ENCODE measurements around the gene MYO3B. TPM values are rescaled to one million over a fixed set of nuclear protein-coding genes. Genes with fewer than 3 reads are reported as not detected.

MYO3B gene
- total RNA-seq, 2 experiments from 2014 or later, result 0.04 to 0.08 TPM

- no peak overlapping the region for H3K27ac Mint-ChIP-seq
- H3K36me3 Mint-ChIP-seq, result no peaks in the 10 kb centered on the region
- DNase-seq, result no peak
- no peaks in the 10 kb centered on the region for H3K27me3 Mint-ChIP-seq
- no peak overlapping the region for H3K4me3 Mint-ChIP-seq
- H3K4me1 Mint-ChIP-seq, result peaks cover 17% of the 10 kb centered on the region
- no peaks in the 10 kb centered on the region for H3K9me3 Mint-ChIP-seq
Measured at GRCh38 chr2:170350929-170351826, 173.2 kb downstream of the MYO3B start.

- Mint-ChIP-seq H3K4me1 (peaks cover 17% of the 10 kb centered on the region), H3K27ac (no peak overlapping the region), H3K36me3 (no peaks in the 10 kb centered on the region), H3K9me3 (no peaks in the 10 kb centered on the region), H3K4me3 (no peak overlapping the region), H3K27me3 (no peaks in the 10 kb centered on the region)
- no peak for DNase-seq
Measured at GRCh38 chr2:170353723-170354122, 175.8 kb downstream of the MYO3B start.

GRCh38 chr2:170354388-170354787 is 176.4 kb downstream of the MYO3B start:
- no peak for DNase-seq
- Mint-ChIP-seq H3K4me3 (no peak overlapping the region), H3K4me1 (peaks cover 17% of the 10 kb centered on the region), H3K27me3 (no peaks in the 10 kb centered on the region), H3K27ac (no peak overlapping the region), H3K9me3 (no peaks in the 10 kb centered on the region), H3K36me3 (no peaks in the 10 kb centered on the region)

- Mint-ChIP-seq H3K36me3 (no peaks in the 10 kb centered on the region), H3K27ac (no peak overlapping the region), H3K9me3 (no peaks in the 10 kb centered on the region), H3K27me3 (no peaks in the 10 kb centered on the region), H3K4me3 (no peak overlapping the region), H3K4me1 (peaks cover 17% of the 10 kb centered on the region)
- no peak for DNase-seq
Measured at GRCh38 chr2:170354855-170355780, 177.2 kb downstream of the MYO3B start.

GRCh38 chr2:170359466-170359865 is 181.5 kb downstream of the MYO3B start:
- H3K9me3 Mint-ChIP-seq, result no peaks in the 10 kb centered on the region
- H3K4me3 Mint-ChIP-seq, result no peak overlapping the region
- DNase-seq, result no peak
- H3K27me3 Mint-ChIP-seq, result peaks cover 7% of the 10 kb centered on the region
- peaks cover 34% of the 10 kb centered on the region for H3K4me1 Mint-ChIP-seq
- no peak overlapping the region for H3K27ac Mint-ChIP-seq
- H3K36me3 Mint-ChIP-seq, result no peaks in the 10 kb centered on the region

GRCh38 chr2:170360546-170361089 is 182.7 kb downstream of the MYO3B start:
- Mint-ChIP-seq H3K27ac (no peak overlapping the region), H3K27me3 (peaks cover 19% of the 10 kb centered on the region), H3K9me3 (no peaks in the 10 kb centered on the region), H3K4me1 (peaks cover 25% of the 10 kb centered on the region), H3K4me3 (no peak overlapping the region), H3K36me3 (no peaks in the 10 kb centered on the region)
- no peak for DNase-seq

- H3K9me3 Mint-ChIP-seq, result no peaks in the 10 kb centered on the region
- DNase-seq, result peak; percentile 48
- H3K27ac Mint-ChIP-seq, result no peak overlapping the region
- no peaks in the 10 kb centered on the region for H3K36me3 Mint-ChIP-seq
- H3K4me1 Mint-ChIP-seq, result peaks cover 25% of the 10 kb centered on the region
- peaks cover 24% of the 10 kb centered on the region for H3K27me3 Mint-ChIP-seq
- H3K4me3 Mint-ChIP-seq, result no peak overlapping the region
Measured at GRCh38 chr2:170361090-170361936, 183.4 kb downstream of the MYO3B start.

- H3K4me3 Mint-ChIP-seq, result peak overlapping the region; percentile 19
- peak overlapping the region; percentile 81 for H3K27ac Mint-ChIP-seq
- no peak for DNase-seq
- H3K9me3 Mint-ChIP-seq, result no peaks in the 10 kb centered on the region
- peaks cover 35% of the 10 kb centered on the region for H3K27me3 Mint-ChIP-seq
- H3K36me3 Mint-ChIP-seq, result no peaks in the 10 kb centered on the region
- peaks cover 25% of the 10 kb centered on the region for H3K4me1 Mint-ChIP-seq
Measured at GRCh38 chr2:170362313-170362870, 184.4 kb downstream of the MYO3B start.

- no peak for DNase-seq
- Mint-ChIP-seq H3K27ac (peak overlapping the region; percentile 81), H3K9me3 (no peaks in the 10 kb centered on the region), H3K27me3 (peaks cover 35% of the 10 kb centered on the region), H3K36me3 (no peaks in the 10 kb centered on the region), H3K4me1 (peaks cover 29% of the 10 kb centered on the region), H3K4me3 (no peak overlapping the region)
Measured at GRCh38 chr2:170362871-170363631, 185.1 kb downstream of the MYO3B start.

GRCh38 chr2:170365003-170365402 is 187.1 kb downstream of the MYO3B start:
- Mint-ChIP-seq H3K27ac (no peak overlapping the region), H3K36me3 (no peaks in the 10 kb centered on the region), H3K4me1 (peaks cover 42% of the 10 kb centered on the region), H3K4me3 (no peak overlapping the region), H3K9me3 (no peaks in the 10 kb centered on the region), H3K27me3 (peaks cover 49% of the 10 kb centered on the region)
- DNase-seq, result no peak

GRCh38 chr2:170365686-170366085 is 187.7 kb downstream of the MYO3B start:
- Mint-ChIP-seq H3K36me3 (no peaks in the 10 kb centered on the region), H3K4me3 (no peak overlapping the region), H3K27ac (no peak overlapping the region), H3K27me3 (peaks cover 54% of the 10 kb centered on the region), H3K4me1 (peaks cover 49% of the 10 kb centered on the region), H3K9me3 (no peaks in the 10 kb centered on the region)
- DNase-seq, result no peak

- no peaks in the 10 kb centered on the region for H3K9me3 Mint-ChIP-seq
- peaks cover 67% of the 10 kb centered on the region for H3K27me3 Mint-ChIP-seq
- H3K27ac Mint-ChIP-seq, result peak overlapping the region; percentile 62
- H3K4me3 Mint-ChIP-seq, result peak overlapping the region; percentile 24
- peaks cover 39% of the 10 kb centered on the region for H3K4me1 Mint-ChIP-seq
- DNase-seq, result no peak
- no peaks in the 10 kb centered on the region for H3K36me3 Mint-ChIP-seq
Measured at GRCh38 chr2:170368370-170368769, 190.4 kb downstream of the MYO3B start.

- Mint-ChIP-seq H3K4me1 (peaks cover 40% of the 10 kb centered on the region), H3K9me3 (no peaks in the 10 kb centered on the region), H3K27me3 (peaks cover 71% of the 10 kb centered on the region), H3K36me3 (no peaks in the 10 kb centered on the region), H3K27ac (no peak overlapping the region), H3K4me3 (no peak overlapping the region)
- DNase-seq, result no peak
Measured at GRCh38 chr2:170369228-170369627, 191.3 kb downstream of the MYO3B start.

Data from activated naive CD8-positive, alpha-beta T cell treated with anti-CD3 and anti-CD28 coated beads for 36 hours (primary cell).